HepG2 (cell line): ENCODE measurements around the gene IRX2. TPM values are rescaled to one million over a fixed set of nuclear protein-coding genes. Genes with fewer than 3 reads are reported as not detected.

Source experiments
- ATAC-seq: fragments of 200-7000 bp; cut with Tn5 transposase; 3 replicates; pipeline ENCODE4 v1.9.1; 2020; ENCODE audit warnings: mild to moderate bottlenecking, moderate library complexity
- BruUV-seq: library from RNA; stranded (reverse); fragments of 400-500 nt; replicated peaks from 2 replicates; lab custom pipeline; 2021; lab: Mats Ljungman, UMichigan
- CTCF ChIA-PET: fragments of 300-600 bp; formaldehyde crosslinking; extraction: SDS; loops from one replicate; lab custom pipeline; 2021; ENCODE audit warnings: low total read pairs, inconsistent platforms, low intra/inter-chr PET ratio; lab: Yijun Ruan, JAX
- POLR2A ChIA-PET: fragments of 350-600 bp; sonication (Branson Sonifier 250); formaldehyde crosslinking; loops from one replicate; lab custom pipeline; 2020; ENCODE audit warnings: antibody characterized with exemption, inconsistent platforms; lab: Yijun Ruan, JAX
- DNase-seq: peaks from one replicate; pipeline ENCODE4 v3.0.0-alpha.2; 2015; ENCODE audit warnings: low spot score
- FAIRE-seq: peaks from 3 replicates; lab custom pipeline; 2011; peaks lifted over from hg19 to GRCh38; lab: Jason Lieb, UNC
- H2AFZ ChIP-seq: one replicate; pipeline ENCODE4 v1.6.1; 2011; ENCODE audit warnings: low read length, inconsistent platforms
- H3K27ac ChIP-seq: fragments of 300-600 bp; 3 replicates; pipeline ENCODE4 v1.8.0; 2011; ENCODE audit warnings: mixed run types, mild to moderate bottlenecking, mixed read lengths, low read length, inconsistent platforms; ENCODE audit not compliant: insufficient read depth; ENCODE audit errors: extremely low read length
- H3K27me3 ChIP-seq, 2 experiments: fragments of 200-600 bp in 1 of 2; 2 replicates in 1 of 2; 3 replicates in 1 of 2; pipeline versions ENCODE4 v1.6.0 to v1.8.0; 2011; ENCODE audit warnings: low read length in 2 of 2, mild to moderate bottlenecking in 2 of 2, moderate library complexity in 2 of 2, inconsistent platforms in 1 of 2; ENCODE audit not compliant: insufficient read depth in 2 of 2, control insufficient read depth in 1 of 2
- H3K36me3 ChIP-seq, 2 experiments: fragments of 200-600 bp in 1 of 2; replicated peaks in 1 of 2; 2 replicates in 1 of 2; 3 replicates in 1 of 2; pipeline versions ENCODE4 v1.5.1 to v1.8.0; 2011; ENCODE audit warnings: low read length in 2 of 2, inconsistent platforms in 1 of 2; ENCODE audit not compliant: insufficient read depth in 2 of 2, control insufficient read depth in 1 of 2
- H3K4me1 ChIP-seq: 2 replicates; pipeline ENCODE4 v1.5.1; 2012; ENCODE audit warnings: low read length, inconsistent platforms; ENCODE audit not compliant: insufficient read depth
- H3K4me2 ChIP-seq: 2 replicates; pipeline ENCODE4 v1.6.0; 2011; ENCODE audit warnings: low read depth, low read length, inconsistent platforms
- H3K4me3 ChIP-seq, 3 experiments: fragments of 200-600 bp in 1 of 3; sonication (generic), shearing (Covaris generic) in 1 of 3; replicated peaks in 1 of 3; 2 replicates each; pipeline ENCODE4 v1.5.1; 2011 to 2016; ENCODE audit warnings: low read length in 3 of 3, inconsistent platforms in 2 of 3, low read depth in 2 of 3, mild to moderate bottlenecking in 2 of 3, control low read depth in 1 of 3, mixed read lengths in 1 of 3; ENCODE audit not compliant: insufficient read depth in 1 of 3
- H3K79me2 ChIP-seq: one replicate; pipeline ENCODE4 v1.6.1; 2011; ENCODE audit warnings: low read length, inconsistent platforms; ENCODE audit not compliant: insufficient read depth
- H3K9ac ChIP-seq: 2 replicates; pipeline ENCODE4 v1.6.0; 2011; ENCODE audit warnings: mild to moderate bottlenecking, low read depth, low read length, inconsistent platforms; ENCODE audit not compliant: insufficient read depth
- H3K9me3 ChIP-seq: 2 replicates; pipeline ENCODE4 v1.5.1; 2012; ENCODE audit warnings: mild to moderate bottlenecking, low read length
- H4K20me1 ChIP-seq: 2 replicates; pipeline ENCODE4 v1.6.0; 2011; ENCODE audit warnings: inconsistent platforms, mild to moderate bottlenecking, low read length, moderate library complexity; ENCODE audit not compliant: insufficient read depth
- HNRNPK ChIP-seq: fragments of 200-400 bp; formaldehyde crosslinking; IDR thresholded peaks from 2 replicates; pipeline ENCODE4 v1.6.1; 2018; ENCODE audit warnings: low read length, low read depth, moderate library complexity, mild to moderate bottlenecking; ENCODE audit not compliant: poor library complexity, severe bottlenecking
- HNRNPL ChIP-seq: fragments of 200-400 bp; formaldehyde crosslinking; IDR thresholded peaks from 2 replicates; pipeline ENCODE4 v1.6.1; 2017; ENCODE audit warnings: mild to moderate bottlenecking, low read depth, low read length
- KMT2A ChIP-seq: sonication (generic); formaldehyde crosslinking; IDR thresholded peaks from 2 replicates; pipeline ENCODE4 v1.4.0; 2020; ENCODE audit warnings: missing genetic modification reagents
- NKX3-1 ChIP-seq: sonication (generic); formaldehyde crosslinking; IDR thresholded peaks from 2 replicates; pipeline ENCODE4 v1.5.0; 2020; ENCODE audit warnings: missing genetic modification reagents
- PRPF4 ChIP-seq: fragments of 200-400 bp; formaldehyde crosslinking; IDR thresholded peaks from 2 replicates; pipeline ENCODE4 v1.6.1; 2016; ENCODE audit warnings: low read length, low read depth; ENCODE audit not compliant: poor library complexity, severe bottlenecking
- ZBTB1 ChIP-seq: sonication (generic); formaldehyde crosslinking; IDR thresholded peaks from 2 replicates; pipeline ENCODE4 v1.4.0; 2020; ENCODE audit warnings: missing genetic modification reagents, borderline replicate concordance
- WGBS: methylation state at CpG from one replicate; pipeline ENCODE4 v1.1.6; 2017; ENCODE audit warnings: low lambda C conversion rate; 5-methylcytosine and 5-hydroxymethylcytosine counted together
- in situ Hi-C: cut with HindIII; loops from 2 replicates; pipeline ENCODE4 v1.10.0; 2017; ENCODE audit warnings: low pct_unique_long_range_greater_than_20kb; ENCODE audit not compliant: extremely low pct_ligation_motif_present
- intact Hi-C: fragments of 100-400 bp; cut with micrococcal nuclease; formaldehyde crosslinking; loops from one replicate; pipeline ENCODE4 v1.10.0; 2022; ENCODE audit not compliant: unreplicated experiment
- polyA plus RNA-seq, 8 experiments: library from polyadenylated mRNA; depleted of rRNA in 3 of 8; stranded (reverse) in 7 of 8; unstranded in 1 of 8; fragments of >200 nt; fragmentation: Illumina TruSeq in 4 of 8; extraction: Trizol in 4 of 8; gene quantifications; 2 replicates each; pipeline versions ENCODE4 v1.2.1 to v1.2.3, GENCODE V29; 2011 to 2016; ENCODE audit warnings: low read depth in 4 of 8, missing spikeins in 1 of 8, mixed read lengths in 1 of 8; ENCODE audit not compliant: insufficient read depth in 1 of 8
- total RNA-seq, 5 experiments: library from RNA; depleted of rRNA; stranded (reverse); fragments of >200 nt; fragmentation: Illumina TruSeq; extraction: Trizol; gene quantifications; 2 replicates each; pipeline ENCODE4 v1.2.3, GENCODE V29; 2016; ENCODE audit warnings: low read depth in 1 of 5
- TF ChIP-seq, protein P1 (sequence below): sonication (generic); formaldehyde crosslinking; IDR thresholded peaks from 2 replicates; pipeline ENCODE4 v1.9.0; 2021; ENCODE audit warnings: missing genetic modification reagents, borderline replicate concordance
- TF ChIP-seq, protein P2 (sequence below): sonication (generic); formaldehyde crosslinking; IDR thresholded peaks from 2 replicates; pipeline ENCODE4 v1.4.0; 2020; ENCODE audit warnings: mild to moderate bottlenecking, missing genetic modification reagents
- TF ChIP-seq, protein P3 (sequence below): IDR thresholded peaks from 2 replicates; pipeline ENCODE4 v1.6.1; 2016; ENCODE audit warnings: control low read depth
- TF ChIP-seq, protein P4 (sequence below): sonication (generic); formaldehyde crosslinking; IDR thresholded peaks from 2 replicates; pipeline ENCODE4 v1.8.0; 2022; ENCODE audit warnings: missing genetic modification reagents, mild to moderate bottlenecking, borderline replicate concordance

Gene IRX2
- total and polyA plus RNA-seq, 2 of the 13 experiments (the other 11 are each of a cell fraction or from before 2014, with no cell fraction given), result not detected

DNA sequence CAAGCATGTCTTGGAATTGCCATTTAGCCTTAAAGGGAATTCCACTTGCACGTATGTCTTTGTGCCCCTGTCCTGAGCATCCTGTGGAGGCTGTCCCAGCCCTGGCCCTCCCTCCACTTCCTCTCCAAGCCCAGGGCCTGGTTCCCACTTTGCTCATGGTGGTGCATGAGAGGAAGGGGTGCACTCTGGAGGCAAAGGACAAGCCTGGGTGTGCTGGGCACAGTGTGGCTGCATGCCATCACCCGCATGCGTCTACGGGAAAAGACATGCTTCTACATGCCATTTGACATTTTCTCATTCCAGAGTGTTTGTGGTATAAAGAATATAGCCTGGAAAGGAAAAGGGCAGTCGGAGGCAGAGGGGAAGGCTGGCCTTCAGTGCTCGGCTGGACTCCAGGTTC, 7.2 kb upstream of the IRX2 start:
- 46% methylated on average over 6 of the region's 6 CpGs for WGBS
- DNase-seq, result no peak
- H3K27ac ChIP-seq, result no peak overlapping the region
- H3K36me3 ChIP-seq, result no peaks in the 10 kb centered on the region
- no peak overlapping the region for H3K9ac ChIP-seq
- no peak for FAIRE-seq
- H3K79me2 ChIP-seq, result no peaks in the 10 kb centered on the region
- H2AFZ ChIP-seq, result no peak overlapping the region
- ATAC-seq, result no peak
- H4K20me1 ChIP-seq, result no peaks in the 10 kb centered on the region
- no peak overlapping the region for H3K4me3 ChIP-seq
- ChIA-PET CTCF (no interaction called here), POLR2A (no interaction called here)
- in situ Hi-C loops, result no loop called here
- H3K9me3 ChIP-seq, result no peaks in the 10 kb centered on the region
- H3K4me2 ChIP-seq, result no peak overlapping the region
- no TSS peak for BruUV-seq
- peaks cover 0 to 31% of the 10 kb centered on the region in 2 experiments; a peak in 4 of 5 replicates for H3K27me3 ChIP-seq
- H3K4me1 ChIP-seq, result no peaks in the 10 kb centered on the region
- TF ChIP-seq NKX3-1 (CRISPR knock-in tag) (no peak), HNRNPK (no peak), KMT2A (CRISPR knock-in tag) (no peak), ZBTB1 (no peak), HNRNPL (no peak), PRPF4 (no peak)
- TF ChIP-seq, protein P1, sequence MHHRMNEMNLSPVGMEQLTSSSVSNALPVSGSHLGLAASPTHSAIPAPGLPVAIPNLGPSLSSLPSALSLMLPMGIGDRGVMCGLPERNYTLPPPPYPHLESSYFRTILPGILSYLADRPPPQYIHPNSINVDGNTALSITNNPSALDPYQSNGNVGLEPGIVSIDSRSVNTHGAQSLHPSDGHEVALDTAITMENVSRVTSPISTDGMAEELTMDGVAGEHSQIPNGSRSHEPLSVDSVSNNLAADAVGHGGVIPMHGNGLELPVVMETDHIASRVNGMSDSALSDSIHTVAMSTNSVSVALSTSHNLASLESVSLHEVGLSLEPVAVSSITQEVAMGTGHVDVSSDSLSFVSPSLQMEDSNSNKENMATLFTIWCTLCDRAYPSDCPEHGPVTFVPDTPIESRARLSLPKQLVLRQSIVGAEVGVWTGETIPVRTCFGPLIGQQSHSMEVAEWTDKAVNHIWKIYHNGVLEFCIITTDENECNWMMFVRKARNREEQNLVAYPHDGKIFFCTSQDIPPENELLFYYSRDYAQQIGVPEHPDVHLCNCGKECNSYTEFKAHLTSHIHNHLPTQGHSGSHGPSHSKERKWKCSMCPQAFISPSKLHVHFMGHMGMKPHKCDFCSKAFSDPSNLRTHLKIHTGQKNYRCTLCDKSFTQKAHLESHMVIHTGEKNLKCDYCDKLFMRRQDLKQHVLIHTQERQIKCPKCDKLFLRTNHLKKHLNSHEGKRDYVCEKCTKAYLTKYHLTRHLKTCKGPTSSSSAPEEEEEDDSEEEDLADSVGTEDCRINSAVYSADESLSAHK (CRISPR knock-in tag), result no peak
- TF ChIP-seq, protein P2, sequence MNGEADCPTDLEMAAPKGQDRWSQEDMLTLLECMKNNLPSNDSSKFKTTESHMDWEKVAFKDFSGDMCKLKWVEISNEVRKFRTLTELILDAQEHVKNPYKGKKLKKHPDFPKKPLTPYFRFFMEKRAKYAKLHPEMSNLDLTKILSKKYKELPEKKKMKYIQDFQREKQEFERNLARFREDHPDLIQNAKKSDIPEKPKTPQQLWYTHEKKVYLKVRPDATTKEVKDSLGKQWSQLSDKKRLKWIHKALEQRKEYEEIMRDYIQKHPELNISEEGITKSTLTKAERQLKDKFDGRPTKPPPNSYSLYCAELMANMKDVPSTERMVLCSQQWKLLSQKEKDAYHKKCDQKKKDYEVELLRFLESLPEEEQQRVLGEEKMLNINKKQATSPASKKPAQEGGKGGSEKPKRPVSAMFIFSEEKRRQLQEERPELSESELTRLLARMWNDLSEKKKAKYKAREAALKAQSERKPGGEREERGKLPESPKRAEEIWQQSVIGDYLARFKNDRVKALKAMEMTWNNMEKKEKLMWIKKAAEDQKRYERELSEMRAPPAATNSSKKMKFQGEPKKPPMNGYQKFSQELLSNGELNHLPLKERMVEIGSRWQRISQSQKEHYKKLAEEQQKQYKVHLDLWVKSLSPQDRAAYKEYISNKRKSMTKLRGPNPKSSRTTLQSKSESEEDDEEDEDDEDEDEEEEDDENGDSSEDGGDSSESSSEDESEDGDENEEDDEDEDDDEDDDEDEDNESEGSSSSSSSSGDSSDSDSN (CRISPR knock-in tag), result no peak
- TF ChIP-seq, protein P3, sequence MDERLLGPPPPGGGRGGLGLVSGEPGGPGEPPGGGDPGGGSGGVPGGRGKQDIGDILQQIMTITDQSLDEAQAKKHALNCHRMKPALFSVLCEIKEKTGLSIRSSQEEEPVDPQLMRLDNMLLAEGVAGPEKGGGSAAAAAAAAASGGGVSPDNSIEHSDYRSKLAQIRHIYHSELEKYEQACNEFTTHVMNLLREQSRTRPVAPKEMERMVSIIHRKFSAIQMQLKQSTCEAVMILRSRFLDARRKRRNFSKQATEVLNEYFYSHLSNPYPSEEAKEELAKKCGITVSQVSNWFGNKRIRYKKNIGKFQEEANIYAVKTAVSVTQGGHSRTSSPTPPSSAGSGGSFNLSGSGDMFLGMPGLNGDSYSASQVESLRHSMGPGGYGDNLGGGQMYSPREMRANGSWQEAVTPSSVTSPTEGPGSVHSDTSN, result no peak
- TF ChIP-seq, protein P4, sequence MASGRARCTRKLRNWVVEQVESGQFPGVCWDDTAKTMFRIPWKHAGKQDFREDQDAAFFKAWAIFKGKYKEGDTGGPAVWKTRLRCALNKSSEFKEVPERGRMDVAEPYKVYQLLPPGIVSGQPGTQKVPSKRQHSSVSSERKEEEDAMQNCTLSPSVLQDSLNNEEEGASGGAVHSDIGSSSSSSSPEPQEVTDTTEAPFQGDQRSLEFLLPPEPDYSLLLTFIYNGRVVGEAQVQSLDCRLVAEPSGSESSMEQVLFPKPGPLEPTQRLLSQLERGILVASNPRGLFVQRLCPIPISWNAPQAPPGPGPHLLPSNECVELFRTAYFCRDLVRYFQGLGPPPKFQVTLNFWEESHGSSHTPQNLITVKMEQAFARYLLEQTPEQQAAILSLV (CRISPR knock-in tag), result no peak
- intact Hi-C loops, result no loop called here
